Skeletal muscle satellite cell (primary cell): ENCODE results near the gene COX7A2L.

ENCODE experiments used
- H3K27me3 ChIP-seq: 2 replicates; pipeline ENCODE4 v1.7.0; 2013; ENCODE audit warnings: low read length; ENCODE audit not compliant: control insufficient read depth, insufficient read depth
- H3K36me3 ChIP-seq: 2 replicates; pipeline ENCODE4 v1.7.0; 2013; ENCODE audit warnings: mild to moderate bottlenecking, control low read depth, low read length; ENCODE audit not compliant: insufficient read depth
- H3K4me1 ChIP-seq: 2 replicates; pipeline ENCODE4 v1.7.0; 2013; ENCODE audit warnings: low read length; ENCODE audit not compliant: control insufficient read depth, insufficient read depth
- H3K4me2 ChIP-seq: 2 replicates; pipeline ENCODE4 v1.7.0; 2013; ENCODE audit warnings: mild to moderate bottlenecking, low read length
- H3K4me3 ChIP-seq: 2 replicates; pipeline ENCODE4 v1.7.0; 2013; ENCODE audit warnings: low read length
- H3K9ac ChIP-seq: 2 replicates; pipeline ENCODE4 v1.7.0; 2013; ENCODE audit warnings: mild to moderate bottlenecking, low read depth, low read length, moderate library complexity
- H3K9me3 ChIP-seq: replicated peaks from 2 replicates; pipeline ENCODE4 v1.7.0; 2013; ENCODE audit warnings: mild to moderate bottlenecking, control low read depth, low read length

The COX7A2L gene

GRCh38 chr2:42327125-42327524, 33.9 kb downstream of the COX7A2L start:
- Histone ChIP-seq H3K4me1 (no peaks in the 10 kb centered on the region), H3K4me2 (no peak overlapping the region), H3K9ac (no peak overlapping the region), H3K9me3 (no peaks in the 10 kb centered on the region), H3K4me3 (no peak overlapping the region), H3K36me3 (peaks cover 25% of the 10 kb centered on the region), H3K27me3 (no peaks in the 10 kb centered on the region)

- H3K4me3 ChIP-seq, result no peak overlapping the region
- peaks cover 20% of the 10 kb centered on the region for H3K36me3 ChIP-seq
- H3K4me1 ChIP-seq, result no peaks in the 10 kb centered on the region
- H3K27me3 ChIP-seq, result no peaks in the 10 kb centered on the region
- no peaks in the 10 kb centered on the region for H3K9me3 ChIP-seq
- no peak overlapping the region for H3K9ac ChIP-seq
- no peak overlapping the region for H3K4me2 ChIP-seq
Observed at GRCh38 chr2:42325609-42326008, 35.4 kb downstream of the COX7A2L start.

GRCh38 chr2:42324949-42325348, 36.1 kb downstream of the COX7A2L start:
- Histone ChIP-seq H3K9me3 (no peaks in the 10 kb centered on the region), H3K4me2 (no peak overlapping the region), H3K9ac (no peak overlapping the region), H3K36me3 (peaks cover 14% of the 10 kb centered on the region), H3K4me1 (no peaks in the 10 kb centered on the region), H3K4me3 (no peak overlapping the region), H3K27me3 (no peaks in the 10 kb centered on the region)

GRCh38 chr2:42324244-42324643, 36.8 kb downstream of the COX7A2L start:
- no peak overlapping the region for H3K4me3 ChIP-seq
- peaks cover 11% of the 10 kb centered on the region for H3K36me3 ChIP-seq
- H3K4me2 ChIP-seq, result no peak overlapping the region
- no peaks in the 10 kb centered on the region for H3K9me3 ChIP-seq
- H3K4me1 ChIP-seq, result no peaks in the 10 kb centered on the region
- no peaks in the 10 kb centered on the region for H3K27me3 ChIP-seq
- H3K9ac ChIP-seq, result no peak overlapping the region

DNA sequence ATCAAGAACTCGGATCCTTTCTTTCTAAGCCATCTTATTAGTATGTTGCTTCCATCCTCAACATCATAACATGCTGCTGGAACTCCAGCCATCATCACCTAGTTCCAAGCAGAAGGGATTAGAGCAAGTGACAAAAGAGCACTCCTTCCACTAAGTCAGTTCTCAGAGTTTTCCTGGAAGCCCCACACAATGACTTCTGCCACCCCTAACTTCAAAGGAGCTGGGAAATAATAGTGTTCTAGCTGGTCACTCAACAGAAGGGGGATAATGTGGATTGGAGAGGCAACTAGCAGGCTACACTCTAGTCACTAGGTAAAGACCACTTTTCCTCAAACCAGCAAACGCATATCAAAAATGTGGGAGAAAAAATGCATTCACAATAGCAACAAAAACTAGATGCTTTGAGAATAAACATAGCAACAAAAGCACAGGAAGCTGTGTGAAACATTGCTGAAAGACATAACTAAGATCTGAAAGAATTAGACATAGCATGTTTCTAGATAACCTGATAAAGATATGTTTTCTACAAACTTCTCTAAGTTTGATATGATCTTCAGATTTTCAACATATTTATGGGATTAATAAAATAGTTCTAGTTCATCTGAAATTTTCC, 39.5 kb downstream of the COX7A2L start:
- H3K27me3 ChIP-seq, result no peaks in the 10 kb centered on the region
- no peaks in the 10 kb centered on the region for H3K9me3 ChIP-seq
- no peak overlapping the region for H3K4me2 ChIP-seq
- no peaks in the 10 kb centered on the region for H3K4me1 ChIP-seq
- H3K9ac ChIP-seq, result no peak overlapping the region
- peaks cover 10% of the 10 kb centered on the region for H3K36me3 ChIP-seq
- H3K4me3 ChIP-seq, result no peak overlapping the region

DNA sequence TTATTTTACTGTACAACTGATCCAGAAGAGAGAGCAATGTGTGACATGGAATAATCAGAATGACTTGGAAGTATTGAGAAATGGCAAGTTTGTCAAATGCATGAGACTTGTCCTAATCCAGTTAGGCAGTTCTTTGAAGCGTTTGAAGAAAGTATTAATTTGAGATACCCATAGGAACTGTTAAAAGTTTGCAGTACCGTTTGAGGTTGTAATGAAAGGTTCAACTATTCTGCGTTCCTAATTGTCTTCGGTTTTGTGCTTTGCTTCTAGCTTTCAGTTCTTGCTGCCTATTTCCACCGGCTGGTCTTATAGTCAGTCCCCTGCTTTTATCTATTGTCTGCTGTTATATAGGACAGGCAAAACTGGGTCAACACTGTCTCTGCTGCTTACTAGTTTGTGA, 41.8 kb downstream of the COX7A2L start:
- H3K4me1 ChIP-seq, result peaks cover 20% of the 10 kb centered on the region
- H3K36me3 ChIP-seq, result peaks cover 10% of the 10 kb centered on the region
- H3K4me2 ChIP-seq, result no peak overlapping the region
- H3K9me3 ChIP-seq, result no peaks in the 10 kb centered on the region
- H3K4me3 ChIP-seq, result no peak overlapping the region
- no peak overlapping the region for H3K9ac ChIP-seq
- no peaks in the 10 kb centered on the region for H3K27me3 ChIP-seq

GRCh38 chr2:42317945-42318344, 43.1 kb downstream of the COX7A2L start:
- H3K9me3 ChIP-seq, result no peaks in the 10 kb centered on the region
- no peak overlapping the region for H3K4me3 ChIP-seq
- H3K9ac ChIP-seq, result no peak overlapping the region
- no peak overlapping the region for H3K4me2 ChIP-seq
- no peaks in the 10 kb centered on the region for H3K27me3 ChIP-seq
- H3K4me1 ChIP-seq, result peaks cover 22% of the 10 kb centered on the region
- peaks cover 10% of the 10 kb centered on the region for H3K36me3 ChIP-seq

DNA sequence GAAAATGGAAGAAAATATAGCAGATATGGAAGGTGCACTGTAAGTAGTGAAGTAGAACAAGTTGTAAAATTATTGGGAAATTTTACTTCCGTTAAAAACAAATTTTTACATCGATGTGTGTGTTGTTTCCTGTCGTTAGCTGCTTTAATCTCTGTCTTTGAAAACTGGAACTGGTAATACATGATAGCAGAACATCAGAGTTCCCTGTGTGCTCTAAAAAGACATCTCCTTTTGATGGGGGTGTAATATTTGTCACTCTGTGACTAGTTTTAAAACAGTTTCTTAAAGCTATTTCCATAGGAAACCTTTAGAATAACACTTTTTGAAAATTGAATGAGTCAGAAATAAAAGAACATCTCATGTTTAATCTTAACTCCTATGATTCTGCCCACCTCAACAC, 43.5 kb downstream of the COX7A2L start:
- H3K4me2 ChIP-seq, result no peak overlapping the region
- H3K36me3 ChIP-seq, result peaks cover 10% of the 10 kb centered on the region
- no peak overlapping the region for H3K4me3 ChIP-seq
- H3K9ac ChIP-seq, result no peak overlapping the region
- H3K4me1 ChIP-seq, result peaks cover 22% of the 10 kb centered on the region
- H3K9me3 ChIP-seq, result no peaks in the 10 kb centered on the region
- no peaks in the 10 kb centered on the region for H3K27me3 ChIP-seq

DNA sequence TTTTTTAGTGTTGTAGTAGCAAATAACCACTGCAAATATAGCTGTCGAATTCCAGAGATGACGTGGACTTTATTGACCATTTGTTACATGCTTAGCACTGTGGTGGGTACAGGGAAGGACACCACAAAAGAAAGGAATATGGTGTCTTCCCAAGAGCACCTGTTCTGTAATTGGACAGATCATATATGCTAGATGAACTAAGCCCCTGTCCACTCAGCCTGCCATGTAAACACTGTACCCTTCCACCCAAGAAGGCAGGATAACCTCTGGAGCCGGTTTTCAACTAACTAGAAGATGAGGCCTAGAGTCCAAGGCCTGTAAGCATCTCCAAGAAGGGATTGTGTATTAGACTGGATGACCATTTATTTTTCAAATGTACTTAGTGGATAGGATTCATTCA, 44.1 kb downstream of the COX7A2L start:
- Histone ChIP-seq H3K36me3 (peaks cover 10% of the 10 kb centered on the region), H3K27me3 (no peaks in the 10 kb centered on the region), H3K4me3 (no peak overlapping the region), H3K9ac (no peak overlapping the region), H3K4me2 (no peak overlapping the region), H3K4me1 (peaks cover 22% of the 10 kb centered on the region), H3K9me3 (no peaks in the 10 kb centered on the region)

GRCh38 chr2:42315844-42316470, 45.1 kb downstream of the COX7A2L start:
- Histone ChIP-seq H3K4me3 (no peak overlapping the region), H3K4me2 (peak overlapping the region; percentile 11), H3K9ac (peak overlapping the region; percentile 24), H3K36me3 (peaks cover 5% of the 10 kb centered on the region), H3K27me3 (no peaks in the 10 kb centered on the region), H3K9me3 (no peaks in the 10 kb centered on the region), H3K4me1 (peaks cover 22% of the 10 kb centered on the region)

GRCh38 chr2:42314892-42315468, 46.0 kb downstream of the COX7A2L start:
- Histone ChIP-seq H3K4me2 (peak overlapping the region; percentile 36), H3K27me3 (no peaks in the 10 kb centered on the region), H3K9ac (peak overlapping the region; percentile 47), H3K4me3 (no peak overlapping the region), H3K9me3 (no peaks in the 10 kb centered on the region), H3K36me3 (peaks cover 5% of the 10 kb centered on the region), H3K4me1 (peaks cover 22% of the 10 kb centered on the region)

DNA sequence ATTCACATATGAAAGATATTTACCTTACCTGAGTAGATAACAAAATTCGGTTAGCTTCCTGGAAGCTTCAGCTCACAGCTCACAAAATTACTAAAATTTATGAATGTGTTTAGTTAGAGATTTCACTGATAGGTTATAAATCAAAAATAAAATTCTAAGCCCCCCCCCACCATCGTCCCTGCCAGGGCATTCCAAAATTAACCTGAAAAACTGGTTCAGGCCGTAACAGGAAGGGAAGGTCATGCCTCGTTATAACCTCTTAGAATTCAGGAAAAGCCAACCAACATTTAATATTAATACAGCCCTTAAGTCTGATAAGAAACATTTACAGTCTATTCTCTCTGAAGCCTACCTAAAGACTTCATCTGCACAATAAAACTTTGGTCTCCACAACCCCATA, 48.9 kb downstream of the COX7A2L start:
- Histone ChIP-seq H3K9ac (no peak overlapping the region), H3K4me1 (peaks cover 22% of the 10 kb centered on the region), H3K4me2 (no peak overlapping the region), H3K4me3 (no peak overlapping the region), H3K36me3 (peaks cover 3% of the 10 kb centered on the region), H3K9me3 (no peaks in the 10 kb centered on the region), H3K27me3 (no peaks in the 10 kb centered on the region)
